ENCODE results near the gene THBS3.

DNA sequence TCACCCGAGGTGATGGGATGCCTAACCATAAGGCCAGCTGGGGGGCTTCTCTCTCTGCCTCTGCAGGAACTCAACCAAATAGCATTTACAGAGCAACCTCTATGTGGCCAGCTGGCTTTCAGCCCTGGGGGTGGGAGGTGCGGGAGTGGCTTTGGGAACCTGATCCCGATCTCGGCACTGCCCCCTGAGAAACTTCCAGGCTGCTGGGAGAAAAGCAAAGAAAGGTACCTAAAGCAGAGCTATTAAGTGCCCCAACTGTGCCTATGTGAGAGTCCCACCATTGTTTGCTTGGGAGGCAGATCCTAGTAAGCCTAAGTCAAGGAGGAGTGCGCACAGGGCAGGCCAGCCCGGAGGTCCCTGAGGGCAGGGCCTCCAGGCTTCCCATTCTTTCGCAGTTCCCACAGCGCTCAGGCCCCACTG, 41.6 kb downstream of the THBS3 start:
- TF ChIP-seq, protein P1, sequence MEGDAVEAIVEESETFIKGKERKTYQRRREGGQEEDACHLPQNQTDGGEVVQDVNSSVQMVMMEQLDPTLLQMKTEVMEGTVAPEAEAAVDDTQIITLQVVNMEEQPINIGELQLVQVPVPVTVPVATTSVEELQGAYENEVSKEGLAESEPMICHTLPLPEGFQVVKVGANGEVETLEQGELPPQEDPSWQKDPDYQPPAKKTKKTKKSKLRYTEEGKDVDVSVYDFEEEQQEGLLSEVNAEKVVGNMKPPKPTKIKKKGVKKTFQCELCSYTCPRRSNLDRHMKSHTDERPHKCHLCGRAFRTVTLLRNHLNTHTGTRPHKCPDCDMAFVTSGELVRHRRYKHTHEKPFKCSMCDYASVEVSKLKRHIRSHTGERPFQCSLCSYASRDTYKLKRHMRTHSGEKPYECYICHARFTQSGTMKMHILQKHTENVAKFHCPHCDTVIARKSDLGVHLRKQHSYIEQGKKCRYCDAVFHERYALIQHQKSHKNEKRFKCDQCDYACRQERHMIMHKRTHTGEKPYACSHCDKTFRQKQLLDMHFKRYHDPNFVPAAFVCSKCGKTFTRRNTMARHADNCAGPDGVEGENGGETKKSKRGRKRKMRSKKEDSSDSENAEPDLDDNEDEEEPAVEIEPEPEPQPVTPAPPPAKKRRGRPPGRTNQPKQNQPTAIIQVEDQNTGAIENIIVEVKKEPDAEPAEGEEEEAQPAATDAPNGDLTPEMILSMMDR (IDR thresholded peaks at IDR 0.05), result no peak
- TF ChIP-seq POLR2AphosphoS5 (IDR thresholded peaks at IDR 0.05; ENCODE audit: low read depth, low read length) (no peak), SIN3A (IDR thresholded peaks at IDR 0.05; ENCODE audit: borderline replicate concordance, insufficient read depth, low read depth, low read length) (no peak), TCF7L2 (IDR thresholded peaks at IDR 0.05; ENCODE audit: low read depth, low read length) (no peak)
- TF ChIP-seq, protein P2, sequence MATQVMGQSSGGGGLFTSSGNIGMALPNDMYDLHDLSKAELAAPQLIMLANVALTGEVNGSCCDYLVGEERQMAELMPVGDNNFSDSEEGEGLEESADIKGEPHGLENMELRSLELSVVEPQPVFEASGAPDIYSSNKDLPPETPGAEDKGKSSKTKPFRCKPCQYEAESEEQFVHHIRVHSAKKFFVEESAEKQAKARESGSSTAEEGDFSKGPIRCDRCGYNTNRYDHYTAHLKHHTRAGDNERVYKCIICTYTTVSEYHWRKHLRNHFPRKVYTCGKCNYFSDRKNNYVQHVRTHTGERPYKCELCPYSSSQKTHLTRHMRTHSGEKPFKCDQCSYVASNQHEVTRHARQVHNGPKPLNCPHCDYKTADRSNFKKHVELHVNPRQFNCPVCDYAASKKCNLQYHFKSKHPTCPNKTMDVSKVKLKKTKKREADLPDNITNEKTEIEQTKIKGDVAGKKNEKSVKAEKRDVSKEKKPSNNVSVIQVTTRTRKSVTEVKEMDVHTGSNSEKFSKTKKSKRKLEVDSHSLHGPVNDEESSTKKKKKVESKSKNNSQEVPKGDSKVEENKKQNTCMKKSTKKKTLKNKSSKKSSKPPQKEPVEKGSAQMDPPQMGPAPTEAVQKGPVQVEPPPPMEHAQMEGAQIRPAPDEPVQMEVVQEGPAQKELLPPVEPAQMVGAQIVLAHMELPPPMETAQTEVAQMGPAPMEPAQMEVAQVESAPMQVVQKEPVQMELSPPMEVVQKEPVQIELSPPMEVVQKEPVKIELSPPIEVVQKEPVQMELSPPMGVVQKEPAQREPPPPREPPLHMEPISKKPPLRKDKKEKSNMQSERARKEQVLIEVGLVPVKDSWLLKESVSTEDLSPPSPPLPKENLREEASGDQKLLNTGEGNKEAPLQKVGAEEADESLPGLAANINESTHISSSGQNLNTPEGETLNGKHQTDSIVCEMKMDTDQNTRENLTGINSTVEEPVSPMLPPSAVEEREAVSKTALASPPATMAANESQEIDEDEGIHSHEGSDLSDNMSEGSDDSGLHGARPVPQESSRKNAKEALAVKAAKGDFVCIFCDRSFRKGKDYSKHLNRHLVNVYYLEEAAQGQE (IDR thresholded peaks at IDR 0.05; ENCODE audit: insufficient read depth in 1 of 2, low read depth in 2 of 2, low read length in 1 of 2), result no peak
